Right lobe of liver (tissue), 4 donors: ENCODE results near the gene MFSD6.

Experiments used
- CTCF ChIP-seq, 4 donors: fragments of 200-600 bp in 3 of 4; fragments of 450-650 bp in 1 of 4; IDR thresholded peaks; one replicate each; pipeline versions ENCODE4 v1.5.1 to v1.8.0; 2016 to 2022; ENCODE audit warnings: antibody characterized with exemption in 4 of 4, mild to moderate bottlenecking in 2 of 4
- POLR2A ChIP-seq: fragments of 450-650 bp; IDR thresholded peaks from one replicate; pipeline ENCODE4 v1.6.1; 2017; ENCODE audit warnings: antibody characterized with exemption, mild to moderate bottlenecking
- donor health status: DM: no; HTN: no; CAD: no.
- donor health status: DM: no; HTN: no; CAD: no.
- donor health status: DM: no; HTN: yes; CAD: no.

DNA sequence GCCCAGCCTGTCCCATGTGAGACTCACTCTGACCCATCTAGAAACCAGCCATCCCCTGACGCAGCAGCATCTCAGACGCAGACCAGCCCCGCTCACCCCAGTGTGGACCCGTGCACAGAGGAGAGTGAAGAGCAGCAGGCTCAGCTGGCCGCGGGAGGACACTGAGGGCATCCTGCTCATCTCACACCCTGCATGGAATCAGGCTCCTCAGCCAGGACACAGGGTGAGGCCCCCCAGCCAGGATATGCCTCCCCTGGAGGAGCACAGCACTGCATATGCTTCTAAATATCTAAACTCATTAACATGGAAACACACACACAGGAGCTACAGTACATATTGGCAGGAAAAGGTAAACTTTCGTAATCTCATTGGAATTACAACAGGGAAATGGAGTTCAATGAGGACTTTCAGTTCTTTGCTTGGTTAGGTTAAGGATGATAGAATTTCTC is 91.9 kb downstream of the MFSD6 start:
- TF ChIP-seq POLR2A (no peak), CTCF (IDR thresholded peaks at IDR 0.05) (peak in 1 of 4 donors; percentile 12)
